Endodermal cell (in vitro differentiated cells): ENCODE measurements around the gene CTNS. TPM values are rescaled to one million over a fixed set of nuclear protein-coding genes. Genes with fewer than 3 reads are reported as not detected.

Experiments
- DNase-seq: peaks from one replicate; pipeline ENCODE4 v3.0.0-alpha.2; 2017
- H3K27ac ChIP-seq: 2 replicates; pipeline ENCODE4 v1.5.1; 2013; ENCODE audit warnings: mild to moderate bottlenecking, low read depth, low read length, moderate library complexity
- H3K27me3 ChIP-seq: 2 replicates; pipeline ENCODE4 v1.6.1; 2013; ENCODE audit warnings: mild to moderate bottlenecking, low read length, moderate library complexity; ENCODE audit not compliant: insufficient read depth, control insufficient read depth, poor library complexity, severe bottlenecking
- H3K36me3 ChIP-seq: 2 replicates; pipeline ENCODE4 v1.7.0; 2013; ENCODE audit warnings: mild to moderate bottlenecking, low read length, moderate library complexity; ENCODE audit not compliant: control insufficient read depth, insufficient read depth
- H3K4me1 ChIP-seq: one replicate; pipeline ENCODE4 v1.7.0; 2013; ENCODE audit warnings: low read length; ENCODE audit not compliant: control insufficient read depth, insufficient read depth
- H3K4me3 ChIP-seq: 2 replicates; pipeline ENCODE4 v1.5.1; 2013; ENCODE audit warnings: mild to moderate bottlenecking, low read length, moderate library complexity
- H3K9ac ChIP-seq: 2 replicates; pipeline ENCODE4 v1.6.1; 2013; ENCODE audit warnings: mild to moderate bottlenecking, low read length, moderate library complexity; ENCODE audit not compliant: poor library complexity, severe bottlenecking; ENCODE audit errors: extremely low read depth
- H3K9me3 ChIP-seq: 2 replicates; pipeline ENCODE4 v1.6.1; 2013; ENCODE audit warnings: mild to moderate bottlenecking, low read length, moderate library complexity; ENCODE audit not compliant: control insufficient read depth
- H3K27ac Mint-ChIP-seq: 2 replicates; pipeline ENCODE4 v1.8.0; 2020; ENCODE audit warnings: mixed read lengths
- H3K27me3 Mint-ChIP-seq: 2 replicates; pipeline ENCODE4 v1.8.0; 2021; ENCODE audit warnings: mild to moderate bottlenecking, mixed read lengths; ENCODE audit not compliant: insufficient read depth
- H3K36me3 Mint-ChIP-seq: 2 replicates; pipeline ENCODE4 v1.8.0; 2020; ENCODE audit warnings: low read depth, mixed read lengths
- H3K4me1 Mint-ChIP-seq: 2 replicates; pipeline ENCODE4 v1.8.0; 2020; ENCODE audit warnings: mixed read lengths
- H3K4me3 Mint-ChIP-seq: 2 replicates; pipeline ENCODE4 v1.8.0; 2020; ENCODE audit warnings: mild to moderate bottlenecking, moderate library complexity, mixed read lengths
- H3K9me3 Mint-ChIP-seq: 2 replicates; pipeline ENCODE4 v1.8.0; 2020; ENCODE audit warnings: mild to moderate bottlenecking, mixed read lengths
- CTCF ChIP-seq: fragments of 200-600 bp; sonication (generic); conservative IDR thresholded peaks from 2 replicates; pipeline ENCODE4 v1.5.0; 2021; ENCODE audit warnings: antibody characterized with exemption, mild to moderate bottlenecking
- WGBS, 2 experiments: methylation state at CpG; one replicate each; pipeline versions ENCODE4 v1.1.5 to v1.1.7; 2013; ENCODE audit warnings: missing lambda C conversion rate in 2 of 2, mixed read lengths in 1 of 2; ENCODE audit not compliant: insufficient coverage in 1 of 2, insufficient read length in 1 of 2; 5-methylcytosine and 5-hydroxymethylcytosine counted together
- total RNA-seq, 2 donors: library from RNA; stranded (reverse); fragmentation: NEBNext Ultra II Directional in 1 of 2; extraction: Animal tissue kit (Norgen Biotek cat#: 25700) in 1 of 2; gene quantifications; 2 replicates in 1 of 2; 3 replicates in 1 of 2; pipeline ENCODE4 v1.2.1, GENCODE V29; 2021

CTNS gene
- total RNA-seq, 2 donors from 2014 or later = 17.2 to 18.8 TPM

GRCh38 chr17:3627769-3628167 lies 8.8 kb upstream of the CTNS start:
- peaks cover 74% of the 10 kb centered on the region for H3K36me3 Mint-ChIP-seq
- Histone ChIP-seq H3K9me3 (no peaks in the 10 kb centered on the region), H3K36me3 (peaks cover 68% of the 10 kb centered on the region), H3K4me3 (no peak overlapping the region), H3K9ac (no peak overlapping the region), H3K27ac (no peak overlapping the region), H3K27me3 (no peaks in the 10 kb centered on the region), H3K4me1 (no peaks in the 10 kb centered on the region)
- TF ChIP-seq CTCF = no peak
- WGBS, 2 experiments = 96 to 98% methylated on average over 9 to 11 of the region's 11 CpGs
- H3K9me3 Mint-ChIP-seq = no peaks in the 10 kb centered on the region
- H3K27ac Mint-ChIP-seq = no peak overlapping the region
- peaks cover 2% of the 10 kb centered on the region for H3K4me1 Mint-ChIP-seq
- DNase-seq = no peak
- no peak overlapping the region for H3K4me3 Mint-ChIP-seq
- no peaks in the 10 kb centered on the region for H3K27me3 Mint-ChIP-seq

DNA sequence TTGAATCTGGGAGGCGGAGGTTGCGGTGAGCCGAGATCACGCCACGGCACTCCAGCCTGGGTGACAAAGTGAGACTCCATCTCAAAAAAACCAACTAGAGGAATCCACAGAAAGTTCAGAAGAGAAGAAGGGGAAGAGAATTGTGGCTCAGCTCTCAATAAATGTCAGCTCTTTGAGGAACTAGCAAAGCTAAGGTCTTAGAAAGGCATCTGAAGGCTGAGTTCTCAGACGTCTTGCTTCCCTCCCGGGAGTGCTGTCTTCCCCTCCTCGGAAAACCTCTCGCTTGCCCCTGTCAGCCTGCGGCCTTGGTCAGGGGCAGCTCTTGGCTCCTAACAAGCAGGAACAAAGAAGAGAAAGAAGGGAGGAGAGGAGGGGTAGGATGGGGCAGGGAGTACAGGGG lies 5.8 kb upstream of the CTNS start:
- Histone ChIP-seq H3K27ac (no peak overlapping the region), H3K9me3 (no peaks in the 10 kb centered on the region), H3K4me1 (no peaks in the 10 kb centered on the region), H3K36me3 (peaks cover 47% of the 10 kb centered on the region), H3K9ac (no peak overlapping the region), H3K27me3 (no peaks in the 10 kb centered on the region), H3K4me3 (no peak overlapping the region)
- Mint-ChIP-seq H3K27me3 (no peaks in the 10 kb centered on the region), H3K36me3 (peaks cover 55% of the 10 kb centered on the region), H3K9me3 (no peaks in the 10 kb centered on the region), H3K27ac (peak overlapping the region; percentile 44), H3K4me3 (no peak overlapping the region), H3K4me1 (peaks cover 13% of the 10 kb centered on the region)
- DNase-seq = no peak
- TF ChIP-seq CTCF = no peak
- 82 to 95% methylated on average over 4 to 10 of the region's 10 CpGs for WGBS, 2 experiments

DNA sequence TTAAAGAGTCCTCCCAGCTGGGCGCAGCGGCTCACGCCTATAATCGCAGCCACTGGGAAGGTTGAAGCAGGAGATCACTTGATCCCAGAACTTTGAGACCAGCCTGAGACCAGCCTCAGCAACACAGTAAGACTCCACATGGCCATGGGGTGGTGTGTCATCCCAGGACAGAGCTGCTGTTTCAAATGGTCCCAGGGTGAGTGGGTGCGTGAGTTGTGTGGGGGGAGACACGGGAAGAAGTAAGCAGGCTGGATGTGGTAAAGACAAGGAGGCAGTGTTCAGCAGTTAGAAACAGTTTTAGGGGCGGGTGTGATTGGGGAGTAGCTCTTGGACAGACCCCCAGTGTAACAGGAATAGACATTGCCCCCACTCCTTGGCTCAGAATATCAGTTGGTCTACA lies 4.3 kb upstream of the CTNS start:
- H3K36me3 Mint-ChIP-seq = peaks cover 43% of the 10 kb centered on the region
- Histone ChIP-seq H3K9ac (no peak overlapping the region), H3K36me3 (peaks cover 36% of the 10 kb centered on the region), H3K9me3 (no peaks in the 10 kb centered on the region), H3K4me3 (no peak overlapping the region), H3K27ac (no peak overlapping the region), H3K4me1 (no peaks in the 10 kb centered on the region), H3K27me3 (no peaks in the 10 kb centered on the region)
- peak overlapping the region; percentile 5 for H3K4me3 Mint-ChIP-seq
- no peaks in the 10 kb centered on the region for H3K9me3 Mint-ChIP-seq
- no peak for TF ChIP-seq CTCF
- no peak for DNase-seq
- 95 to 98% methylated on average over 6 to 7 of the region's 7 CpGs for WGBS, 2 experiments
- H3K27me3 Mint-ChIP-seq = no peaks in the 10 kb centered on the region
- H3K27ac Mint-ChIP-seq = peak overlapping the region; percentile 39
- peaks cover 16% of the 10 kb centered on the region for H3K4me1 Mint-ChIP-seq
